Measurements from ENCODE around the gene ZNF777.

GRCh38 chr7:149459201-149459539 is 1.7 kb downstream of the ZNF777 start:
- TF ChIP-seq CTCF (IDR thresholded peaks at IDR 0.05) (no peak), POLR2A (IDR thresholded peaks at IDR 0.05) (no peak)
